ENCODE data around the gene ALCAM. TPM values are rescaled to one million over a fixed set of nuclear protein-coding genes. Genes with fewer than 3 reads are reported as not detected.
"Not testable (repeated sequence)": the region's sequence is repeated elsewhere in the genome, so short reads cannot be mapped to it uniquely, and the experiment has no call there.

ALCAM gene
- total RNA-seq, 1 donor from 2014 or later: 39.0 TPM

- DNase-seq (ENCODE audit: low spot score); ATAC-seq; intact Hi-C loops (cut with DNase I): not testable (repeated sequence)
Measured at GRCh38 chr3:105601756-105602155, 235.0 kb downstream of the ALCAM start.

- DNase-seq (ENCODE audit: low spot score); intact Hi-C loops (cut with DNase I); ATAC-seq: not testable (repeated sequence)
Measured at GRCh38 chr3:105602286-105602685, 235.6 kb downstream of the ALCAM start.

GRCh38 chr3:105603516-105603915 is 236.8 kb downstream of the ALCAM start:
- DNase-seq (ENCODE audit: low spot score); ATAC-seq; intact Hi-C loops (cut with DNase I): not testable (repeated sequence)

GRCh38 chr3:105606016-105606415 is 239.3 kb downstream of the ALCAM start:
- ATAC-seq: no peak
- DNase-seq (ENCODE audit: low spot score): no peak
- intact Hi-C loops (cut with DNase I): no loop called here

GRCh38 chr3:105608623-105609022 is 241.9 kb downstream of the ALCAM start:
- peak; percentile 28 for ATAC-seq
- no peak for DNase-seq (ENCODE audit: low spot score)
- intact Hi-C loops (cut with DNase I): no loop called here

- DNase-seq (ENCODE audit: low spot score): no peak
- ATAC-seq: no peak
- intact Hi-C loops (cut with DNase I): no loop called here
Measured at GRCh38 chr3:105610473-105610872, 243.8 kb downstream of the ALCAM start.

GRCh38 chr3:105611304-105612192 is 244.8 kb downstream of the ALCAM start:
- intact Hi-C loops (cut with DNase I): no loop called here
- ATAC-seq: no peak
- no peak for DNase-seq (ENCODE audit: low spot score)

- ATAC-seq (peak; percentile 69), DNase-seq (ENCODE audit: low spot score) (no peak)
- intact Hi-C loops (cut with DNase I): no loop called here
Measured at GRCh38 chr3:105613120-105613519, 246.4 kb downstream of the ALCAM start.

GRCh38 chr3:105614288-105615030 is 247.8 kb downstream of the ALCAM start:
- no peak for ATAC-seq
- DNase-seq (ENCODE audit: low spot score): no peak
- intact Hi-C loops (cut with DNase I): no loop called here

GRCh38 chr3:105615814-105616213 is 249.1 kb downstream of the ALCAM start:
- DNase-seq (ENCODE audit: low spot score) (no peak), ATAC-seq (no peak)
- intact Hi-C loops (cut with DNase I): no loop called here

GRCh38 chr3:105616374-105617121 is 249.8 kb downstream of the ALCAM start:
- ATAC-seq (no peak), DNase-seq (ENCODE audit: low spot score) (no peak)
- intact Hi-C loops (cut with DNase I): no loop called here

GRCh38 chr3:105618556-105618955 is 251.8 kb downstream of the ALCAM start:
- ATAC-seq (no peak), DNase-seq (ENCODE audit: low spot score) (no peak)
- intact Hi-C loops (cut with DNase I): no loop called here

GRCh38 chr3:105619651-105620050 is 252.9 kb downstream of the ALCAM start:
- ATAC-seq (no peak), DNase-seq (ENCODE audit: low spot score) (no peak)
- intact Hi-C loops (cut with DNase I): no loop called here

GRCh38 chr3:105620236-105620635 is 253.5 kb downstream of the ALCAM start:
- DNase-seq (ENCODE audit: low spot score) (no peak), ATAC-seq (no peak)
- intact Hi-C loops (cut with DNase I): no loop called here

GRCh38 chr3:105622169-105622568 is 255.5 kb downstream of the ALCAM start:
- no peak for ATAC-seq
- intact Hi-C loops (cut with DNase I): no loop called here
- no peak for DNase-seq (ENCODE audit: low spot score)
